A549 treated with AZD9567 at 1 μM for 4 hours (cell line): Measurements from ENCODE around the gene ADAMTS5. TPM values are rescaled to one million over a fixed set of nuclear protein-coding genes. Genes with fewer than 3 reads are reported as not detected.

Experiments
- total RNA-seq: library from RNA; stranded (reverse); fragments of 200-300 nt; extraction: Qiagen RNA extraction; gene quantifications from 5 replicates; pipeline ENCODE4 v1.2.3, GENCODE V29; 2022; ENCODE audit not compliant: insufficient read depth

The ADAMTS5 gene
- not detected in 5 replicates for total RNA-seq

DNA sequence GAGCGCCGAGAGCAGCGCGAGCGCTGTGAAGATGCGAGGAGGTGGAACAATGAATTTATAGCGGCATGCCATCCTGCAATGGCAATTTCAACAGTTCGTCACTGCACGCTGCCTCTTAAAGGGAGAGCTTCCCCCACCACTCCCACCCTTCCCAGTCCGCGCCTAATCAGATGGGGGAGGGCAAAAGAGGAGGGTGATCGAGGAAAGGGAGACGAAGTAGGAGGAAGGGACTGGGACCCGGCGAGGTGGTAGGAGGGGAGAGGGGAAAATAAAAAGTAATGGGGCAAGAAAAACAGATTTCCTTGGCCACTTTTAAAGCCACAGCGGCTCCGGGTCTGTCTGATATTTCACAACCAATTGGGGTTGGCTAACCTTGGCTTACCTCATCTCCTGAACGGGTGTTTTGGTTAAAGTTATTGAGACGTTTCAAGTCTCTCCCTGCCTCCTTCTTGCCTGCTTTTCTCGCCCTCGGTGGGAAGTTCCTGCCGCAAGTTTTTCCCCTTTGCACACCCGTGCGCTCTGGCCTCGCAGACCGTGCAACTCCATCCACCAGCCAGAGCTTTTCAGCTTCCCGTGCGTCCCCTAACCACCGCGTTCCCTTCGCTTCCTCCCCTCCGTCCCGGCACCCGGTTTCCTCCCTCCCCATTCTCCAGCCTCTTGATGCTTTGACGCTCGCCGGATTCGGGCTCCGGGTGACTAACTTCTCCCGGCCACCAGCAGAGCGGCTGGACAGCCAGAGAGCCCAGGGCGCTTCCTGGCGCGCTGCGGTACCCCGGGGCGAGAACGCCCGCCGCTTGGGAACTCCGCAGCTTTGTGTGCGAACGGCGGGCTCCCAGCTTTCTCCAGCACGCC lies at the start of gene ADAMTS5:
TSS of gene ADAMTS5 (minus strand) at position 27 of the 852 bp plus-strand sequence. CDS start 697 bp downstream, outside the sequence.

Other genes with a start within 250 kb of the ADAMTS5 start
- gene ADAMTS1, start 121.7 kb downstream of the ADAMTS5 start, total RNA-seq = 0.07 to 0.36 TPM (median 0.10 TPM) in 5 replicates